HepG2 (cell line): Measurements from ENCODE around the gene ZBTB46. TPM values are rescaled to one million over a fixed set of nuclear protein-coding genes. Genes with fewer than 3 reads are reported as not detected.
A peak's percentile ranks its signal among the peaks of the same experiment; 100 is the strongest.

Experiments
- AGO2 ChIP-seq: fragments of 200-400 bp; formaldehyde crosslinking; optimal IDR thresholded peaks from 2 replicates; pipeline ENCODE3; 2017; ENCODE audit warnings: mild to moderate bottlenecking, low read depth, low read length, moderate library complexity
- ARID4A ChIP-seq: sonication (generic); formaldehyde crosslinking; IDR thresholded peaks from 2 replicates; pipeline ENCODE4 v1.5.0; 2020; ENCODE audit warnings: mild to moderate bottlenecking, missing genetic modification reagents, borderline replicate concordance
- ARID5B ChIP-seq: IDR thresholded peaks from 2 replicates; pipeline ENCODE4 v1.4.0; 2020; ENCODE audit warnings: mild to moderate bottlenecking, missing genetic modification reagents
- GABPA ChIP-seq, 2 experiments: IDR thresholded peaks; 2 replicates each; pipeline ENCODE4 v1.6.1; 2011 to 2016; ENCODE audit warnings: low read depth in 2 of 2, low read length in 1 of 2, missing biosample characterization in 1 of 2, missing genetic modification characterization in 1 of 2
- JARID2 ChIP-seq: sonication (generic); formaldehyde crosslinking; IDR thresholded peaks from 2 replicates; pipeline ENCODE4 v1.8.1; 2023; ENCODE audit warnings: missing genetic modification reagents, inconsistent platforms; ENCODE audit not compliant: insufficient replicate concordance
- KLF6 ChIP-seq: IDR thresholded peaks from 2 replicates; pipeline ENCODE4 v1.8.0; 2016; ENCODE audit warnings: missing biosample characterization, missing genetic modification reagents
- STAT6 ChIP-seq: sonication (generic); formaldehyde crosslinking; IDR thresholded peaks from 2 replicates; pipeline ENCODE4 v1.4.0; 2020; ENCODE audit warnings: missing genetic modification reagents, mild to moderate bottlenecking, borderline replicate concordance
- ZNF101 ChIP-seq: sonication (generic); formaldehyde crosslinking; IDR thresholded peaks from 2 replicates; pipeline ENCODE4 v1.4.0; 2020; ENCODE audit warnings: mild to moderate bottlenecking, low read depth, missing genetic modification reagents, borderline replicate concordance
- ZNF350 ChIP-seq: sonication (generic); formaldehyde crosslinking; IDR thresholded peaks from 2 replicates; pipeline ENCODE4 v1.4.0; 2020; ENCODE audit warnings: mild to moderate bottlenecking, low read depth, missing genetic modification reagents, borderline replicate concordance
- ZNF775 ChIP-seq: sonication (generic); formaldehyde crosslinking; IDR thresholded peaks from 2 replicates; pipeline ENCODE4 v1.4.0; 2020; ENCODE audit warnings: missing genetic modification reagents, mild to moderate bottlenecking, moderate library complexity, borderline replicate concordance
- polyA plus RNA-seq, 8 experiments: library from polyadenylated mRNA; depleted of rRNA in 3 of 8; stranded (reverse) in 7 of 8; unstranded in 1 of 8; fragments of >200 nt; fragmentation: Illumina TruSeq in 4 of 8; extraction: Trizol in 4 of 8; gene quantifications; 2 replicates each; pipeline versions ENCODE4 v1.2.1 to v1.2.3, GENCODE V29; 2011 to 2016; ENCODE audit warnings: low read depth in 4 of 8, missing spikeins in 1 of 8, mixed read lengths in 1 of 8; ENCODE audit not compliant: insufficient read depth in 1 of 8
- total RNA-seq, 5 experiments: library from RNA; depleted of rRNA; stranded (reverse); fragments of >200 nt; fragmentation: Illumina TruSeq; extraction: Trizol; gene quantifications; 2 replicates each; pipeline ENCODE4 v1.2.3, GENCODE V29; 2016; ENCODE audit warnings: low read depth in 1 of 5

ZBTB46 gene
- total and polyA plus RNA-seq, 2 of the 13 experiments (the other 11 are each of a cell fraction or from before 2014, with no cell fraction given), result 1.6 to 13.5 TPM

DNA sequence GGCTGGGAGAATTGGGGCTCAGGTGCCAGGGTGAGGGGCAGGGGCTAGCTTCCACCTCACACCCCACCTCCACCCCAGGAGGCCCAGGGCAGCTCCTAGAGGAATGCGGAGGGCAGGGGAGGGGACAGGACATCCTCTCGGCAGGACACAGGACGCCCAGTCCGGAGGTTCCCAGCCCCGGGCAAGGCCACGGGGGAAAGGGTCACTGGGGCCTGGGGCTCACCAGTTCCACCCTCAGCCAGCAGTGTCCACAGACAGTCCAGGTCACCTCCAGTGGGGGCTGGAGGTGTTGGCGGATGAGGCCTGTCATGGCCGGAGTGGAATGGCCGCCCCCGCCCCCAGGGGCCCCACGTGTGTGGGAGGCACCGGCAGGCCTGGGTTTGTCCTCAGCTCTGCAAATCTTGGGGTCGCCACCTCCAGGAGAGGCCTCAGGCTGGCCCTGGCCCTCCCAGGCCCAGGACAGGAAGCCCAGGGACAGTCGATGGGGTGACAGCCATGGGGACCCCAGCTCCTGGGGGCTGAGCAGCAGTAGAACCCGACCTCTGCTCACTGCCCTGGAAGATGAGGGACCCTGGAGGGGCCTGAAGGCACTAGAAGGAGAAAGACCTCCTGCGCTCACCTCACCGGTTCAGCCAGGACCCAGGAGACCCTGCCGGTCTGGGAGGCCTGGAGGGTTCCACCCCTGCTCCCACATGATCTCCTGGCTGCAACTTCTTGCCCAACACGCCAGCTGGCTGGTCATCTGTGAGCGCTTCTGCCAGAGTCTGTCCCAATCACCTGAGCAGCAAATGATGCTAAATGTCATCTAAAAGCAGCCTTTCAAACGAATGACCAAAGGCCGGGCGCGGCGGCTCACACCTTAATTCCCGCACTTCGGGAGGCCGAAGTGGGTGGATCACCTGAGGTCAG, 17.2 kb upstream of the ZBTB46 start (continued):
- TF ChIP-seq ARID5B (CRISPR knock-in tag) (peak; percentile 5; the same call in 1 of the 2 replicates), GABPA (IDR thresholded peaks at IDR 0.05; ENCODE audit: low read depth, low read length) (no peak), GABPA (CRISPR knock-in tag; IDR thresholded peaks at IDR 0.05; ENCODE audit: low read depth) (0 out of 2 replicates have a peak, but pooled peaks have one; percentile 7), ARID4A (CRISPR knock-in tag) (peak; percentile 11; the same call in 1 of the 2 replicates), JARID2 (CRISPR knock-in tag) (peak; percentile 58), AGO2 (no peak), KLF6 (CRISPR knock-in tag) (0 out of 2 replicates have a peak, but pooled peaks have one; percentile 28), ZNF350 (CRISPR knock-in tag) (no peak), STAT6 (CRISPR knock-in tag) (no peak), ZNF775 (no peak), ZNF101 (CRISPR knock-in tag) (no peak)
